ENCODE data around the gene EFCAB8.
"Not testable (repeated sequence)": the region's sequence is repeated elsewhere in the genome, so short reads cannot be mapped to it uniquely, and the experiment has no call there.

The EFCAB8 gene

DNA sequence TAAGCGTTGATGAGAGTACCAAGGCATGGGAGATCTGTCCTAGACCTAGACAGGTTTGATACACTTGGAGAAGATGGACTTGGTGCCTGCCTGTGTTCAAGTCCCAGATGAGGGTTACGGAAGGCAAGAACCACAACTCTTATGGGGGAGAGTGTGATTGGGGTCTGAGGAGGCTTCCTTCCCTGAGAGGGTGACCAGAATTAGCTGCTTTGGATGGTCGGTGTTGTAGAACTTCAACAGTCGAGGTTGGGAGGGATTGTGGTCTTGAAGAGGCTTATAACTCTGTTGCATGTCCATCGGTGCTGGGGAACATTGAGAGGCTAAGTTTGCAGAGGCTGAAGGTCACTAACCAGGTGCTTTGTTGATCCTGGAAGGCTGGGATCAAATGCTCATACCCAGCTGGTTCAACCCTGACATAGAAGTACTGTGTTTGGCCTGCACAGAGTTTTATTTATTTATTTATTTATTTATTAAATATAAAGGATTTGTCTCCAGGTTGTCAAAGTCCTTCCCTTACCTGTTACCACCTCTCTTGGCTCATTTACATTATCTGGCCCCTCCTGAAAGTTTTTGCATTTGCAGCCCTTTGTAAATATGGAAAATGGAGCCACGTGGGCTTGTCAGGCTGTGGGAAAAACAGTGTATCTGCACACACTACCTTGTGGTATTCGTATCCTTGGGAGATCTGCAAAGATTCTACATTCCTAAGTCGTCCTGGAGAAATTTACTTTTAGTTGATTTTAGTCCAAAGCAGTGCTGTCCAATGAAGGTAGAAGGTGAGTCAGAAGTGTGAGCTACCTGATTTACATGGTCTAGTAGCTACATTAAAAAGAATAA, 15.8 kb upstream of the EFCAB8 start:
- no peak for DNase-seq (ENCODE audit: low read depth)

DNA sequence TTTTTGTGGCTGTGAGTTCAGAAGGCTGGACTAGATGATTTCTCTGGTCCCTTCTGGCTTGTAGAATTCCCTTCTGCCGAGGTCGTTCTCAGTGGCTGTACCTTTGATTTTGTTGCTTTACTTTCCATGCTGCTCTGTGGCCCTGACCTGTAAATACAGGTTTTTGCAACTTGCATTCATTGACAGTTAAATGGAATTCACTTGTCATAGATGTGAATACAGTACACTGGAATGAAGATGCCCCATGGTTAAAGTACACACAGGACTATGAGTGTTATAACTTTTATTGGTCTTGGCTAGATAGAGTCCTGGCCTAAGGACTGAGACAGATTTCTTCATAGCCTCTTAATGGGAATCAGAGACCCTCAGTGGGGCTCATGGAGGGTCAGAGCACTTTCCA, 12.9 kb upstream of the EFCAB8 start:
- DNase-seq (ENCODE audit: low read depth) = no peak

DNA sequence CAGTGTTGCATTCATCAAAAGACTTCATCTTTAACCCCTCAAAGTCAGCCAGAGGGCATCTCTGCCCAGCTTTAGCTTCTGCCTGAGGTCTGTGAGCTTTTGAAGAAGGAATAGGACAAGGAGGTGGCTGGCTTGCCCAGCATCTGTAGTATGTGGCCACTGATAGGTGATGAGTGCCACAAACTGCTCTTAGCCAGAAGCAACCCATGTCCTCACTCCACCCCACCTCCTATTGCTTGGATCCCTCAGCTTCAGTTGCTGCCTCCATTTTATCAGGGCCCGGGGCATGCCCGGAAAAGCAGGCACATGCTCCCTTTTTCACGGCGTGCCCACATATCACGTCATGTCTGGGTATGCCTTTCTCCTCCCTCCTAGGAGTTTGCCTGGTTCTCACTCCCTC, 11.9 kb upstream of the EFCAB8 start:
- no peak for DNase-seq (ENCODE audit: low read depth)

DNA sequence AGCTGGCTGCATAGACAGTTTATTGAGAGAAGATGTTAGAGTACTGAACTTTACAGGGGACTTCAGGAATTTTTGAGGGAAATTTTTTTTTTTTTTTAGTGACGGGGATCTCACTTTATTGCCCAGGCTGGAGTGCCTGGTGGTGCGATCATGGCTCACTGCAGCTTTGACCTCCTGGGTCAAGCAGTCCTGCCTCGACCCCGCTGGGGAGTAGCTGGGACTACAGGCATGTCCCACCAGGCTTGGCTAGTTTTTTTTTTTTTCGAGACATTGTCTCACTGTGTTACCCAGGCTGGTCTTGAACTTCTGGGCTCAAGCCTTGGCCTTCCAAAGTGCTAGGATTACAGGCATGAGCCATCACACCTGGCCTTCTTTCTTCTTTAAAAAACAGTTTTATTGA, 10.8 kb upstream of the EFCAB8 start:
- DNase-seq (ENCODE audit: low read depth) = no peak

DNA sequence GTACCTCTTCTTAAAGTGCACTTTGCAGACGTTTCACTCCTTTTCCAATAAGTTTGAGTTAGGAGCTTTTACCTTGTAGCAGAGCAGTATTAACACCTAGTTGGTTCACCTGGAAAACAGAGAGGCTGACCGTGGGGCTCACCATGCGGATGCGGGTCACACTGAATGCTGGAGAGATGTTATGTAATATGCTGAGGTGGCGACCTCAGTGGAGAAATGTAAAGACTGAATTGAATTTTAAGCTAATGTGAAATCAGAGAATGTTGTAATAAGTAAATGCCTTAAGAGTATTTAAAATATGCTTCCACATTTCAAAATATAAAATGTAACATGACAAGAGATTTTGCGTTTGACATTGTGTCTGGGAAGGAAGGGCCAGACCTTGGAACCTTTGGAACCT, 9.9 kb upstream of the EFCAB8 start:
- DNase-seq (ENCODE audit: low read depth) = no peak

DNA sequence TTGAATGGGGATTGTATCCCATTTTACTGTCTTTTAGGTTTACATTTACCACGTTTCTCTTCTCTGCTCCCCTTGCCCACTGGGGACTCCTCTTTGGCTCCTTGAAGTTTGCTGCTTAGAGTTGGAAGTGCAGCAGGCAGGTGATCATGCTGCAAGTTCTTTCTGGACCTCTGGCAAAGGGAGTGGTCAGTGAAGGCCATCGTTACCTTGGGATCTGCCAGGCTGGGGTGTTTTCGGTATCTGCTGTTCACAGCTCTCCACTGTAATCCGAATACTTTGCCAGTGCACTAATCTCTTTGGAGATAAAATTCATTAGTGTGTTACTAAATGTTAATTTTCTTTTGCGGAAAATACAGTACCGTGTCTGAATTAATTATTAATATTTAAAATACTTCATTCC, 9.1 kb upstream of the EFCAB8 start:
- no peak for DNase-seq (ENCODE audit: low read depth)

DNA sequence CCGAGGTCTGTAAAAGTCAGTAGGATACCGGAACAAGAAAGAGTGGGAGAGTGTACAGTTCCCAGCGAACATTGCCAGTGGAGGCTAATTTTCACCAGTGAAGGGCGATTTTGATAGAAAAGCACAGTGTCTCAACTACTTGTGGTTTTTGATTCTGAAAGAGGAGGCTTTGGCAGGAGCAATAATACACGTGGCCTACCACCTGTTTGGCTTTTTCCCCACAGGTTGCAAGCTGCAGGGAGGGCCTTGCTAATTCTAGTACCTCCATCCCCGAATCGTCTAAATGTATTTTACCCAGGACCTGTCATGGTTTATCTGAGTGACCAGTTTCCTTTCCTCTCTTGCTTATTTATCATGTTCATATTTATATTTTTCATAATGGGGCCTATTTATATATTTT, 3.3 kb upstream of the EFCAB8 start:
- no peak for DNase-seq (ENCODE audit: low read depth)

DNA sequence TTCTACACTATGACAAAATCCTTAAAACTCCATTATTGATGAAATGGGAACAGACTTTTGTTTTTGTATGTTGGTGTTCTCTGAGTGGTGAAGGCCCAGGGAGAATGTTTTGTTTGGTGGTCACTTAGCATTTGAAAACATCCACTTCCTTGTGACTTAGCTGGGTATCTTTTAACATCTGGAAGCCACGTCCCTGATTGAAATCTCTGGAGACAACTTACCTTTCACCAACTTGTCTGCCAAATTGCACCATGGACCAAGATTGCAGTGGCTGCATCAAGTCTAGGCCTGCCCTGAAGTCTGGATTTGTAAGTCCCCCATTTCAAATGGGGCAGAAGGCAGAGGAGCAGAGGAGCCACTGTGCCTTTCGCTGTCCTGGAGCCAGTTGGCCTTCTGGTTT, 534 bp upstream of the EFCAB8 start:
- no peak for DNase-seq (ENCODE audit: low read depth)

DNA sequence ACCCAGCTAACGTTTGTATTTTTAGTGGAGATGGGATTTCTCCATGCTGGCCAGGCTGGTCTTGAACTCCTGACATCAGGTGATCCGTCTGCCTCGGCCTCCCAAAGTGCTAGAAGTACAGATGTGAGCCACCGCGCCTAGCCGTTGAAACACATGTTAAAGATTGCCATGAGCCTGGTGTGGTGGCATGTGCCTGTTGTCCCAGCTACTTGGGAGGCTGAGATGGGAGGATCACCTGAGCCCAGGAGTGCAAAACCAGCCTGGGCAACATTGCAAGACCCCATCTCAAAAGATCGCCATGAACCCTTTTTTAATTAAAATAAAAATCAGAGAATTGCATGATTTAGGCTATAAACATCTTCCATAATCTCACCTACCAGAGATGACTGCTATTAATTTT, 2.7 kb downstream of the EFCAB8 start:
- no peak for DNase-seq (ENCODE audit: low read depth)

DNA sequence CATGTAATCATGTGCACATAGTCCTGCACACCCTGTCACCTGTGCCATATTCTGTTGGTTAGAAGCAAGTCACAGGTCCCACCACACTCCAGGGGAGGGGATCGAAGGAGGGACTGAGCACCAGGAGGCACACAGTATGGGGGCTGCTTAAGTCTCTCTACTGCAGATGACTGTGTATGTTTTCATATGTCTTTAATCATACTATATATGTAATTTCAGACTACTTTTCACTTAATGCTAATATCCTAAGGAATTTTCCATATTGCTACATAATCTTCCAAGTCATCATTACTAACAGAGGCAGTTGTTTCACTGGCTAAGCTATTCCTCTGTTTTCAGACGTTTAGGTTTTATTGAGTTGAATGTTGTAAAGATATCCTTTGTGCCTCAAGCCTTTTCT, 10.8 kb downstream of the EFCAB8 start:
- DNase-seq (ENCODE audit: low read depth) = no peak

DNA sequence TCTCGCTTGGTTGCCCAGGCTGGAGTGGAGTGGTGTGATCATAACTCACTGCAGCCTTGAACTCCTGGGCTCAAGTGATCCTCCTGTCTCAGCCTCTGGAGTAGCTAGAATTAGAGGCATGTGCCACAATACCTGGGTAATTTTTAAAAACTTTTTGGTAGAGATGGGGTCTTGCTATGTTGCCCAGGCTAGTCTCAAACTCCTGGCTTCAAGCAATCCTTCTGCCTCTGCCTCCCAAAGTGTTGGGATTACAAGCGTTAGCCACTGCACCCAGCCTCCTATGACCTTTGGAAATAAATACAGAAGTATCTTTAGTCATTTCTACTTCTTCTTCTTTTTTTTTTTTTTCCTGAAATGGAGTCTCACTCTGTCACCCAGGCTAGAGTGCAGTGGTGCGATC, 11.8 kb downstream of the EFCAB8 start:
- DNase-seq (ENCODE audit: low read depth) = not testable (repeated sequence)

DNA sequence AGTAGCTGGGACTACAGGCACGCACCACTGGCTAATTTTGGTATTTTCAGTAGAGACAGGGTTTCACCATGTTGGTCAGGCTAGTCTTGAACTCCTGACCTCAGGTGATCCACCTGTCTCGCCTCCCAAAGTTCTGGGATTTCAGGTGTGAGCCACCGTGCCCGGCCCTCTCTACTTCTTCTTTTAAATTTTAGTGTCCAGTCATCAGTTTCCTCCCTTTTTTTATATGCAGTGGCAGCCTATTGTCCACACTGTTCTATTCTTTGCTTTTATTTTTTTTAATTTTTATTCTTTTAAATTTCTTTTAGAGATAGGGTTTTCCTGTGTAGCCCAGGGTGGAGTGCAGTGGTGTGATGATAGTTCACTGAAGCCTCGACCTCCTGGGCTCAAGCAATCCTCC, 12.3 kb downstream of the EFCAB8 start:
- DNase-seq (ENCODE audit: low read depth) = no peak

DNA sequence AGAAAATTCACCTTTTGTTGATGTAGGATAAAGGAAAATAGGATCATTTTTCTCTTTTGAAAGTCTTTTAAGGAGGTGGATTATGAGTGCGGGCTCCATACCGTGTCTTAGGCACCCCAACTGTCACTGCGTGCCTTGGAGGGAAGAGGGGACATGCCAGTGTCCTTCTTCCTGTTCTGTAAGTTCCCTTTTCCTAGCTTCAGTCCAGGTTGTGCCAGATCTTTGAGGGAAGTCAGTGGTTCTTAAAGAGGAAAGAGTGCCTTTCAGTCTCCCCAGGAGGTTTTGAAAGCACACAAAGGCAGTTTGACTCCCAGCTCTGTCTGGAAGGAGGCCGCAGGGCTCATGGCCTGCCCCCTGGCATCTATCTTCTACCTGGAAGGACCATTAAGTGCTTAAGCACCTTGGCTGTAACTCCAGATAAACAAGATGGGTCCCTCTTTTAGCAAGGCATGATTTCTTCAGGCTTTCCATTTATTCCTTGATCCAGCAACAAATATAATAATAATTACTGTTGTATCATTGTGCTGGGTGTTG, 13.0 kb downstream of the EFCAB8 start:
- DNase-seq (ENCODE audit: low read depth) = no peak

DNA sequence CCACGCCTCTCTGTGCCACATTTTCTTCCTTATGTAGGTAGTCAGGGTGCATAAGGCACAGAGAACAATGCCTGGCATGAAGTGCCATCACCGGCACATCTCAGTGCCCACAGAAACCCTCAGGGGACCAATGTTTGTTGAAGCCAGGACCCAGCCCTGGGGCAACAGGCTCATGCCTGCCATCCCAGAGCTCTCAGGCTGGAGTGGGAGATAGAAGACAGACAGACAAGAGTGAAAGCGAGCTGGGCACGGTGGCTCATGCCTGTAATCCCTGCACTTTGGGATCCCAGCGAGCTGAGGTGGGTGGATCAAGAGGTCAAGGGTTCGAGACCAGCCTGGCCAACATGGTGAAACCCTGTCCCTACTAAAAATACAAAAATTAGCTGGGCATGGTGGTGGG, 13.5 kb downstream of the EFCAB8 start:
- DNase-seq (ENCODE audit: low read depth) = no peak

DNA sequence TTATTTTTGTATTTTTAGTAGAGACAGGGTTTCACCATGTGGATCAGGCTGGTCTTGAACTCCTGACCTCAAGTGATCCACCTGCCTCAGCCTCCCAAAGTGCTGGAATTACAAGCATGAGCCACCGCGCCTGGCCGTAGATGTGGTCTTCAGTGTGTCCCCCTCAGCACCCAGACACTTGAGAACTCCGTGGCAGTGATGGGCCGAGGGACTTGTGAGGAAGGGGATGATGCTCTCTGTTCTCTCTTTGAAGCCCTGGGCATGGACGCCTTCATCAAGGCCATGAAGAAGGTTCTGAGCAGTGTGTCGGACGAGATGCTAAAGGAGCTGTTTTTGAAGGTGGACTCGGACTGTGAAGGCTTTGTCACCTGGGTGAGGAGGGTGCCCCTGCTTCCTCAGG, 16.9 kb downstream of the EFCAB8 start:
- DNase-seq (ENCODE audit: low read depth) = no peak

DNA sequence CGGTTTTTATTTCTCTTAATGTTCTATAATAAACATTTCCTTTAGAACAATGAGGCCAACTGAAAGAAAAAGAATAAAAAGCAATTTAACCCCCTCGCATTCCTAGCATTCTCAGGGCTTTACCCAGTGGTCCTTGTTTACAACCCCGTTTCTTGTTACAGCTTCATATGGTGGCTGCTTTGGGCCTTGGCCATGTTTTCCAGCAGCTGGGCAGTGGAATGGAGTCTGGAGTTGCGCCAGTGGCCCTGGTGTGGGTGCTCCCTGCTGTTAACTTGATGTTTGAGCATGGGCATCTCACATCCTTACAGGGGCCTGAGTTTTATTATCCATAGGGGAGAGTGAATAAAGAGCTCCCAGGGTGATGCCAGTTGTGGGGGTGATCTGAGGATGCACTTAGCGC, 18.8 kb downstream of the EFCAB8 start:
- no peak for DNase-seq (ENCODE audit: low read depth)

DNA sequence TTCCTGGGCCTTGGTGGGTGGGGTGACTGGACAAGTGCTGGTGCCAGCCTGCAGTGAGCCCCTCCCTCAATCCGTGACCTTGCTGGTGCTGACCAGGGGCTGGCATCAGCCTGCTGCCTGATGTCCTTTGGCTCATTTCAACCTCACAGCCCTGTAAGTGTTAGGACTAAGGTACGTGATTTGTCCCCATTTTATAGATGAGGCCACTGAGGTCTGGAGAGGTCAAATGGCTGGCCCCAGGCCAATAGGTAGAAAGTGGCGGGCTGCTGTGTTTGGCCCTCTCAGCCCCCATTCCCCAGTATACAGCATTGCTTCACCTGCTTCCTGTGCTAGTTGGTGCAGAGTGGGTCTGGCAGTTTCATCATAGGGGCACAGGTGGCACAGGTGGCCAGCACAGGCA, 20.1 kb downstream of the EFCAB8 start:
- no peak for DNase-seq (ENCODE audit: low read depth)

DNA sequence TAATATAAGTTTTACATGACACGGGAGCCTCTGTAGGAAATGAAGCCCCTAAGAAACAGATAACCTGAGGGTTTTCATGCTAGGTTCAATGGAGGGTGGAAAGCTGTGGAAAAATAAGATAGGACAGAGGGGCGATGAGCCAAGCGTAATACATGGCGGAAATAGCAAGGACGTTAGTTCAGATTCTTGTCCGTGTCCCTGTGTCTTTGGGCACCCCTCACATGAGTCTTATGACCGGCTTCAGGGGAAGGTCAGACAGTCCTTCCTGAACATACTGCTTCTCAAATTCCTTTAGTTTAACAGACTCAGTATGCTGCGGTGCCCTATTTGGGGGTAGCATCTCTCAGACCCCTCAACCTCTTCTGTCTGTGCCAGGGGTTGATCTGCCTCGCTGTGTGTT, 20.8 kb downstream of the EFCAB8 start:
- no peak for DNase-seq (ENCODE audit: low read depth)

DNA sequence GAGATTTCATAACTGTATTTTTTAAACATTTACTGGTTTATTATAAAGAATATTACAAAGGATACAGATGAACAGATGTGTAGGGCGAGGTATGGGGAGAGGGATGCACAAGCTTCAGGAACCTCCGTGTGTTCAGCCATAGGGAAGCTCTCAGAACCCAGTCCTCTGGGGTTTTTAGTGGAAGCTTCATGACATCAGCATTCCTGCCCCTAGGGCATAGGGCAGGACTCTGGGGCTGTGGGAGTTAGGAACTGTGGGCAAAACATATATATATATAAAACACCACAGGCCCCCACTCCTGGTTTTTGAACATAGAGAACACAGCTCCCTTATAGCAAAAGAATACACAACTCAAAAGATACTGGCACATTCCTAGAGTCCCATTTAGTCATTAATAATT, 21.9 kb downstream of the EFCAB8 start:
- DNase-seq (ENCODE audit: low read depth) = no peak

DNA sequence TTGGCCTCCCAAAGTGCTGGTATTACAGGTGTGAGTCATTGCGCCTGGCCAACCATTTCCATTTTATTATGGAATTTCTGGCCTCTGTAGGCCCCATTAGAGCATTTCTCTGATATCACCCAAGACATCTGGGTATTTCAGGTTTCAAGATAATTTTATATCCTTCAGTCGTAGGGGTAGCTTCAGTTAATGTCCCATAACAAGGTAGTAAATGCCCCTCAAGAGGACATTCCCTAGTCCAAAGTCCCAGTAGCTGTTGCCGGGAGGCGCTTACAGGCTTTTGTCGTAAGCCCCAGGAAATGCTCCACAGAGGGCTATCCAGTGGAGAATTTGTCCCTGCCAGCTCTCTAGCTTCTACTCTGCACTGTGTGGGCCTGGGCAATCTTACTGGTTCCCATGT, 24.4 kb downstream of the EFCAB8 start:
- no peak for DNase-seq (ENCODE audit: low read depth)

DNA sequence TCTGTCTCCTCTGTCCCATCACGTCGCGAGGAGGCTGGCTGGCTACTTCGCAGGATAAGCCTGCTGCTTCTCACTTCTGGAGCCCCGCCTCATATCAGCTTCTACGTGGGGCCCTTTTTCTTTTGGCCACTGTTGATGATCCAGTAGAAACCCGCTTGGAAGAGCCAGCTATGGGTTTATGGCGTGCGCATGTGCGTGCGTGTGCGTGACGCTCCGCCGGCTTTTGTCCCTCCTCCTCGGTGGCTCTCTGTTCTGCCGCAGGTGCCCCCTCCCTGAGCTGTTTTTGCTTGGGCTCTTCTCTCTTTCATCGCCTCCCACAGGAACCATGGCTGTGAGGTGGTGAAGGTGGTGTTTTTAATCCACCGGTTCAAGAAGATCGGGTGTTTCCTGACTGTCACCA, 26.5 kb downstream of the EFCAB8 start:
- no peak for DNase-seq (ENCODE audit: low read depth)

DNA sequence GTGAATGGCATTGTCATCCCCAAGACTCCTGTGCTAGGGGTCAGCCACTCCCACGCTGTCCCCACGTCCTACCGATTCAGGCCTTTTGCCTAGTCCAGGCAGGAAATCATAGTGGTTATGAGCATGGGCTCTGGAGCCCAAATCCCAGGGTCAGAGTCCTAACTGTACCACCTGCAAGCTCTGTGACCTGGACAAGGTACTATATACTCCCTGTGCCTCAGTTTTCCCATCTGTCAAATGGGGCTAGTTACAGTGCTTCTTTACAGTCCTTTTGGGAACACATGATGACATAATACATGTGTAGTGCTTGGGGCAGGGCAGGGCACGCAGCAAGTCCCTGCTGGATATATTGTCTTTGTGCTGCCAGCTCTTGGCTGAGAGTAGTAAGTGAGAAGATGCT, 27.2 kb downstream of the EFCAB8 start:
- DNase-seq (ENCODE audit: low read depth) = no peak

DNA sequence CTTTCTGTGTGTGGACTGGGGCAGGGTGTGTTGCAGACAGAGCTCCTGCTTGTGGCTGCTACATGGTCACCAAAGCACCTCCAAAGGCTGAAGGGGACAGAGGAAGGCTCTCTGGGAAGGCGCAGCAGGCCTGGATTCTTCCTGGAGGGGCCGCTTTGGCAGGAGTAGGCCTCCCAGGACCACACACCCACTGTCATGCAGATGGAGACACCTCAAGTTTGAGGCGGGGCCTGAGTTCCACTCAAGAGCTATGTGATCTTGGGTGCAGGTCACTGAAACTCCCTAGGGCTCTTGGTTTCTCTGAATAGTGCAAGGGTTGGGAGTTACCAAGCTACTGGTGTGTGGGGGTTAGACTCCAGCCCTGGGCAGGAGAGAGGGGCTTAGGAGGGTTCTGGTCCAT, 27.9 kb downstream of the EFCAB8 start:
- no peak for DNase-seq (ENCODE audit: low read depth)

DNA sequence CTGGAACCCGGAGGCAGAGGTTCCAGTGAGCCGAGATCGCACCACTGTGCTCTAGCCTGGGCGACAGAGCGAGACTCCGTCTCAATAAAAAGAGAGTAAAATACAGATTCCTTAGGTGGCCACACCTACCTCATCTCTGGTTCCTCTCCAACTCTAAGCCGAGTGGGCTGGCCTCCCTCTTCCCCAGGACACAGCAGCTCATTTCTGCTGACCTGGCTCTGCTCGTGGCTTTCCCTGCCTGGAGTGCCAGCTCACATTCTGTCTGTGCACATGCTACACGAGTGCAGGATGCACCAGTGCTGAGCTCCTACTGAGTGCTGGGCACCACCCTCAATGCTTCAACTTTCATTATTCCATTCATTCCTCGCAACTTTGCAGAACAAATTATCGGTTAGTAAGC, 28.8 kb downstream of the EFCAB8 start:
- no peak for DNase-seq (ENCODE audit: low read depth)
